ENCODE results near the gene ACP7. TPM values are rescaled to one million over a fixed set of nuclear protein-coding genes. Genes with fewer than 3 reads are reported as not detected.
"Not testable (repeated sequence)": the region's sequence is repeated elsewhere in the genome, so short reads cannot be mapped to it uniquely, and the experiment has no call there.

ACP7 gene
- total RNA-seq, 1 experiment from 2014 or later = not detected

- Histone ChIP-seq H3K27me3 (no peaks in the 10 kb centered on the region), H3K9me3 (replicated peaks) (no peaks in the 10 kb centered on the region), H3K36me3 (no peaks in the 10 kb centered on the region), H3K4me3 (no peak overlapping the region), H3K27ac (no peak overlapping the region), H3K4me1 (no peaks in the 10 kb centered on the region)
- no peak for DNase-seq
These were observed 55.8 kb downstream of the ACP7 start for GRCh38 chr19:39139971-39140453.

DNA sequence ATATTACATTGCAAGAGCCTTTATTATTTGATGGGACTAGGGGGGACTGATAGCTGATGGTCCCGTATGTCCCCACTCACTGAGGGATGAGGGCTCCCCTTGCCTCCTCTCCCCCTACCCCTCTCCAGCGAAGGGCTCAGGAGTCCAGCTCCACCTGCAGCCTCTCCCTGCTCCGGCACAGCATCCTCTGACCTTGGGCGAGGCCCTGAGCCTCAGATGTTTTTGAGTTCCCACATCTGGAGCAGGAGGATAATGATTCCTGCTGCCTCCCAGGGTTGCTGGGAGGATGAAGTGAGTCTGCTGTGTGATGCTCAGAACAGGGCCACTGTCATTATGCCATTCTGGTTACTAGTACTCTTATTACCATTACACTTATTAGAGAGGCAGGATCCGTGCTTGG, 56.4 kb downstream of the ACP7 start:
- Histone ChIP-seq H3K27ac (no peak overlapping the region), H3K36me3 (no peaks in the 10 kb centered on the region), H3K4me1 (no peaks in the 10 kb centered on the region), H3K9me3 (replicated peaks) (no peaks in the 10 kb centered on the region), H3K4me3 (no peak overlapping the region), H3K27me3 (no peaks in the 10 kb centered on the region)
- no peak for DNase-seq

DNA sequence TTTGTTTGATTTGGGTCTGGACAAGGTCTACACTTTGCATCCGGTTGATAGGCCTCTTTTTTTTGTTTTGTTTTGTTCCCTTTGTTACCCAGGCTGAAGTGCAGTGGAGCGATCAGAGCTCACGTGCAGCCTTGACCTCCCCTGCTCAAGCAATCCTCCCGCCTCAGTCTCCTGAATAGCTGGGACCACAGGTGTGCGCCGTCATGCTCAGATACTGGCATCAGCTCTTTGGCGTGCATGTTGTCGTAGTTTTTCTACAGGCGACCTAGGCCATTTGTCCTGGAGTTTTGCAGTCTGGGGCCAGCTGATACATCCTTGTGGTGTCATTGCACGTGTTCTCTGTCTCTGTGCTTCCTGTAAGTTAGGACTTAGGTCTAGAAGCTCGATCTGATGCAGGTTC, 57.8 kb downstream of the ACP7 start:
- no peak overlapping the region for H3K27ac ChIP-seq
- H3K27me3 ChIP-seq = no peaks in the 10 kb centered on the region
- H3K4me1 ChIP-seq = no peaks in the 10 kb centered on the region
- DNase-seq = no peak
- H3K4me3 ChIP-seq = no peak overlapping the region
- H3K9me3 ChIP-seq (replicated peaks) = no peaks in the 10 kb centered on the region
- no peaks in the 10 kb centered on the region for H3K36me3 ChIP-seq

GRCh38 chr19:39142630-39143029, 58.5 kb downstream of the ACP7 start:
- H3K4me1 ChIP-seq = no peaks in the 10 kb centered on the region
- H3K27ac ChIP-seq = no peak overlapping the region
- no peaks in the 10 kb centered on the region for H3K36me3 ChIP-seq
- no peaks in the 10 kb centered on the region for H3K9me3 ChIP-seq (replicated peaks)
- no peaks in the 10 kb centered on the region for H3K27me3 ChIP-seq
- no peak overlapping the region for H3K4me3 ChIP-seq
- DNase-seq = no peak

DNA sequence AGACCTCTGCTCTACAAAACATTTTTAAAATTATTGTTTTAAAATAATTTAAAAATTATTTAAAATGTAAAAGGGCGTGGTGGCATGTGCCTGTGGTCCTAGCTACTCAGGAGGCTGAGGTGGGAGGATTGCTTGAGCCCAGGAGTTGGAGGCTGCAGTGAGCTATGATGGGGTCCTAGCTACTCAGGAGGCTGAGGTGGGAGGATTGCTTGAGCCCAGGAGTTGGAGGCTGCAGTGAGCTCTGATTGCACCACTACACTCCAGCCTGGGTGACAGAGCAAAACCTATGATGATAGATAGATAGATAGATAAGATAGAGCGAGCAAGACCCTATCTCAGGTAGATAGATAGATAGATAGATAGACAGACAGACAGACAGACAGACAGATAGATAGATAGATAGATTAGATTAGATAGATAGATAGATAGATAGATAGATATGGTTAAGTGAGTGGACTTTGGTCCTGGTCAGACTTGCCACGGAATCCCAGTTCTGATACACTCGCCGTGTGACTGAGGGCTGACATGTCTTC, 59.7 kb downstream of the ACP7 start:
- H3K4me3 ChIP-seq; H3K36me3 ChIP-seq; H3K27ac ChIP-seq; H3K9me3 ChIP-seq (replicated peaks); H3K4me1 ChIP-seq; DNase-seq; H3K27me3 ChIP-seq: not testable (repeated sequence)

DNA sequence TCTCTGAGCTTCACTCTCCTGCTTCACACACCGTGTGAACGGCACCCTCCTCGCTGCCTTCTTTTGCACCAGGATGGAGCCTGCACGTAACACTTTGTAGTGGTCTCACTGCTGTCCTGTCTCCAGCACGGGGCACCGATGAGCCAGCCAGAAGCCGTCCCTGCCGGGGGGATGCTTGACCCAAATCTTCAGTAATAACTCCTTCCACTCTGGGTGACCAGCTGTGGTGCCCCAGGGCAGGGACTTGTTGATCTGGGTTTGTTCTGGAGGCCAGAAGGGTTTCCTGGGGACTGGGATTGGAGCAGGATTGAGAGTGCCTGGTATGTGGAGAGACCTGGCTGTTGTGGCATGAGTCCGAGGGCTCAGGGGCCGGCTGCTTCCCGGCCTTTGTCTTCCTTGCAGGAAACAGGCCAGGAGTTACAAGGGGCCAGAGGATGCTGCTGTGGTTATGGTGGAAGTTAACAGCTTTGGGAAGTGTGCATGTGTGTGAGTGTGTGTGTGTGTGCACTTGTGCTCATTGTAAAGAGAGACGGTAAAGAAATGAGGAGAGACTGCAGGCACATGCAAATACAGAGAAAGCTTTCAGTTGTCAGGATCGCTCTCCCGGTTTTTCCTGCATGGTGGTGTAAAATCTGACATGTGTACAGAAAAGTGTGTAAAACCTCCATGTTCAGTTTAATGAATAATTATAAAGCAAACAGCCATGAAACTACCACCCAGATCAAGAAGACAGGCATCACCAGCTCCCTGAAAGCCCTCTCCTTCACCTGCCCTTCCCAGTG, 60.3 kb downstream of the ACP7 start:
- no peaks in the 10 kb centered on the region for H3K4me1 ChIP-seq
- H3K4me3 ChIP-seq = no peak overlapping the region
- H3K27me3 ChIP-seq = no peaks in the 10 kb centered on the region
- DNase-seq = peak; percentile 34 to 43
- H3K9me3 ChIP-seq (replicated peaks) = no peaks in the 10 kb centered on the region
- no peak overlapping the region for H3K27ac ChIP-seq
- H3K36me3 ChIP-seq = peaks cover 7% of the 10 kb centered on the region

DNA sequence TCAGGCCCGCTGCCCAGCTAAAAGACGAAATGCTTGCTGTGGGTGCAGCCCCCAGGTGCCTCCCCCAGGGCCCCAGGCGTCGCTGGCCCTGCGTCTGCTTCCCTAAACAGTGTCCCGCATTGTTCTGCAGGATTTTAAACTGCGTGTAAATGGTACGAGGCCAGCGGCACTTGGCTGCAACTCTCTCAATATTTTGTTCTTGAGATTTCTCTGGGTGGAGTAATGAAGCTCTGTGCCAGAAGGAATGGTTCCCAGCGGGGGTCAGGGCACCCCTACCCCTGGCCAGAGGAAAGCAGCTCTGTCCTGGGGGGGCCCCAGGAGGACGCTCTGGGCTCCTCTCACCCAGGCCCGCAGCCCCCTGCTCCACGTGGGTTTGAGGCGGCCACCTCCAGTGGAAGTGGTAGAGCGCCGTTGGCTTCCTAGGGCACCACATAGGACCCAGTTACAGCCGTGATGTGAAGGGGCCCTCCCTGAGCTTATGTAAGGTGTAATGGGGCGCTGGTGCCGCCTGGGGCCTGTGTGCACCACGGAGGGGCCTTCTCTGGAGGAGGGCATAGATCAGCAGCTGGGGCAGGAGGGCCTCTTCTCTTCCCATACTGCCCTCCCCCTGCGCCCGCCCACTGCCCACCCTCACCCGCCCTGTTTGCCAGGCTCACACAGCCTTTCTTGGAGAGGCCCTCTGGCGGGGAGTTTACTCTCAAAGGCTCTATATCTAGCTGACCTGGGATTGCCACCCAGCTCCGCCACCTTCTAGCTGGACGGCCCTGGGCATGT, 61.2 kb downstream of the ACP7 start:
- no peaks in the 10 kb centered on the region for H3K27me3 ChIP-seq
- H3K4me1 ChIP-seq = no peaks in the 10 kb centered on the region
- no peak overlapping the region for H3K4me3 ChIP-seq
- DNase-seq = no peak
- H3K9me3 ChIP-seq (replicated peaks) = no peaks in the 10 kb centered on the region
- peaks cover 7% of the 10 kb centered on the region for H3K36me3 ChIP-seq
- H3K27ac ChIP-seq = no peak overlapping the region

DNA sequence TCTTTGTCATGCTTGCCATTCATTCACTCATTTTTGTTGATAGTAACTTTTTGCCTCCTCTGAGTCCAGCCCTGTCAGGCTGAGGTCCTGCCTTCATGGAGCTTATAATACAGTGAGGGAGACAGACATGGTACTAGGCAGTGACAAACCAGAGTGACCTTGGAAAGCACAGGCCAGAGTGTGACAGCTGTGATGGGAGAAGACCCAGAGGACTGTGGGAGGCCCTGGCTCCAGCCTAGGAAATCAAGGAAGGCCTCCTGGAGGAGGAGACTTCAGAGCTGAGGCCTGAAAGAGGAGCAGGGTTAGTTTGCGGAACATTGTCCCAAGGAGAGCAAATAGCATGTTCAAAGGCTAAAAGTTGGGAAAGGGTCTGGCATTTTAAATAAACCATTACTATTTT, 61.9 kb downstream of the ACP7 start:
- Histone ChIP-seq H3K27ac (no peak overlapping the region), H3K9me3 (replicated peaks) (no peaks in the 10 kb centered on the region), H3K4me1 (peaks cover under 1% of the 10 kb centered on the region), H3K27me3 (no peaks in the 10 kb centered on the region), H3K4me3 (no peak overlapping the region), H3K36me3 (peaks cover 7% of the 10 kb centered on the region)
- no peak for DNase-seq

DNA sequence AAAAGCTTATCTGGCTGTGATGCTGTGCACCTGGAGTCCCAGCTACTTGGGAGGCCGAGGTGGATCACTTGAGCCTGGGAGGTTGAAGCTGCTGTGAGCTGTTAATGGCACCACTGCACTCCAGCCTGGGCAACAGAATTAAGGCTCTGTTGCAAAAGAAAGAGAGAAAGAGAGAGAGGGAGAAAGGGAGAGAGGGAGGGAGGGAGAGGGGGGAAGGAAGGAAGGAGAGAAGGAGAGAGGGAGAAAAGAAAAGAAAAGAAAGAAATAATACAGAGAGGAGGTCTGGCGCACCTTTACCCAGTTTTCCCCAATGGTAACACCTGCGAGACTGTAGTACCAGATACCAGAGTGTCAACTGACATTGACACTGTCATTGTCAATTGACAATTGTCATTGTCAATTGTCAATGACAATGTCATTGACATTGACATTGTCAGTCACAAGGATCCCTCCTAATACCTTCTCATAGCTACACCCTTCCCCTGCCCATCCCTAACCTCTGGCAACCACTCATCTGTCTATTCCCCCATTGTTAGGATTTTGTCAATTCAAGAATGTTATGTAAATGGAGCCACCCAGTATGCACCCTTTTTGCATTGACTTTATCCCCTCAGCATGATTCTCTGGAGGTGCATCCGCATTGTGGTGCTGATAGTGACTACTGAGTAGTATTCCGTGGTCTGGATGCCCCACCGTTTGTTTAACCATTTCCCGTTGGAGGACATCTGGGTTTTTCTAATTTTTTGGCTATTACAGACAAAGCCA, 62.7 kb downstream of the ACP7 start:
- H3K36me3 ChIP-seq = peaks cover 7% of the 10 kb centered on the region
- no peaks in the 10 kb centered on the region for H3K9me3 ChIP-seq (replicated peaks)
- no peak overlapping the region for H3K4me3 ChIP-seq
- no peak overlapping the region for H3K27ac ChIP-seq
- H3K27me3 ChIP-seq = no peaks in the 10 kb centered on the region
- H3K4me1 ChIP-seq = peaks cover 6% of the 10 kb centered on the region
- DNase-seq = no peak

DNA sequence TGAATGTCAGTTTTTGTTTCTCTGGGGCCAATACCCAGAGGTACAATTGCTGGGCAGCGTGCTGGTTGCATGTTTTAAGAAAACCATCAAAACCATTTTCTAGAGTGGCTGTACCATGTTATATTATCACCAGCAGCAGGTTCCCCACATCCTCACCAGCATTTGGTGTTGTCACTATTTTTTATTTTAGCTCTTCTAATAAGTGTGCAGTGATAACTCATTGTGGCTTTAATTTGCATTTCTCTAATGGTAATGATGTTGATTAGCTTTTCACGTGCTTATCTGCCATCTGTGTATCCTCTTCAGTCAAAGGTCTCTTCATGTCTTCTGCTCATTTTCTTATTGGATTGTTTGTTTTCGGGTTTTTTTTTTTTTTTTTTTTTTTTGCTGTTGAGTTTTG, 63.3 kb downstream of the ACP7 start:
- H3K27me3 ChIP-seq = no peaks in the 10 kb centered on the region
- H3K4me1 ChIP-seq = peaks cover 6% of the 10 kb centered on the region
- peaks cover 7% of the 10 kb centered on the region for H3K36me3 ChIP-seq
- H3K4me3 ChIP-seq = no peak overlapping the region
- DNase-seq = no peak
- H3K9me3 ChIP-seq (replicated peaks) = no peaks in the 10 kb centered on the region
- H3K27ac ChIP-seq = no peak overlapping the region

GRCh38 chr19:39148939-39149529, 64.9 kb downstream of the ACP7 start:
- no peak overlapping the region for H3K27ac ChIP-seq
- no peak for DNase-seq
- peaks cover 6% of the 10 kb centered on the region for H3K4me1 ChIP-seq
- H3K9me3 ChIP-seq (replicated peaks) = no peaks in the 10 kb centered on the region
- H3K4me3 ChIP-seq = no peak overlapping the region
- peaks cover 7% of the 10 kb centered on the region for H3K36me3 ChIP-seq
- H3K27me3 ChIP-seq = no peaks in the 10 kb centered on the region

DNA sequence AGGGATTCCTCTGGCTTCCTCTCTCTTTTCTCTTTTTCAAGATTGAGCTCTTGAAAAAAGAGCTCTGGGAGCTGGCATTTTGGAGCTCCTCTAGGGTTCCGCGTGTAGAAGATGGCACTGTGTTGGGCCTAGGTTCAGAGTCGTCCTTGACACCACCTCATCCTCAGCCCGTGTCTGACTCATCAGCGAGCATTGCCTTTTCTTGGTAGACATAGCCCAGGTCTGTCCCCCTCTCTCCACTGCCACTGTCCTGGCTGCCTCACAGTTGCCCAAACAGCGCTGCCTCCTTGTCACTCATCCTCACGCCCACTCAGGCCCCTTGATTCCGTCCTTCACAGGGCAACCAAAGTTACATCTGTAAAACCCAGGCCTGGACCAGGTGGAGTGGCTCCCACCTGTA, 66.1 kb downstream of the ACP7 start:
- DNase-seq = no peak
- no peak overlapping the region for H3K4me3 ChIP-seq
- no peaks in the 10 kb centered on the region for H3K9me3 ChIP-seq (replicated peaks)
- peaks cover 6% of the 10 kb centered on the region for H3K4me1 ChIP-seq
- no peaks in the 10 kb centered on the region for H3K27me3 ChIP-seq
- peaks cover 7% of the 10 kb centered on the region for H3K36me3 ChIP-seq
- H3K27ac ChIP-seq = no peak overlapping the region

- Histone ChIP-seq H3K4me1 (peaks cover 6% of the 10 kb centered on the region), H3K9me3 (replicated peaks) (no peaks in the 10 kb centered on the region), H3K27me3 (no peaks in the 10 kb centered on the region), H3K27ac (no peak overlapping the region), H3K4me3 (no peak overlapping the region), H3K36me3 (peaks cover 7% of the 10 kb centered on the region)
- no peak for DNase-seq
These were observed 66.8 kb downstream of the ACP7 start for GRCh38 chr19:39150807-39151600.

DNA sequence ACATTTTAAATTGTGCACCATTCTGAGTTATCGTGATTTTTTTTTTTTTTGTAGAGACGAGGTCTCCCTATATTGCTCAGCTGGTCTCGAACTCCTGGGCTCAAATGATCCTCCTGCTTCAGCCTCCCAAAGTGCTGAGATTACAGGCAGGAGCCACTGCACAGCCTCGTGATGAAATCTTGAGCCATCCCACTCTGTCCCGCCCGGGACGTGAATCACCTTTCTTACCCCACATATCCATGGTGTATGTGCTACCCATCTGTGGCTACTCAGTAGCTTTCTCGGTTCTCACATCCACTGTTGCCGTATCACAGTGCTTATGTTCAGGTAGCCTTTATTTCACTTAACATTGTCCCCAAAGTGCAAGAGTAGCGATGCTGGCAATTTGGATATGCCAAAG, 67.9 kb downstream of the ACP7 start:
- H3K36me3 ChIP-seq = peaks cover 7% of the 10 kb centered on the region
- peaks cover 6% of the 10 kb centered on the region for H3K4me1 ChIP-seq
- no peaks in the 10 kb centered on the region for H3K27me3 ChIP-seq
- H3K9me3 ChIP-seq (replicated peaks) = no peaks in the 10 kb centered on the region
- no peak overlapping the region for H3K4me3 ChIP-seq
- no peak overlapping the region for H3K27ac ChIP-seq
- DNase-seq = no peak

All from SJCRH30 (cell line).